ENCODE results near the gene RIPPLY3.

- TF ChIP-seq CTCF (IDR thresholded peaks at IDR 0.05) (no peak), POLR2A (IDR thresholded peaks at IDR 0.05) (no peak), POLR2AphosphoS5 (IDR thresholded peaks at IDR 0.05) (no peak)
These were observed 51.1 kb downstream of the RIPPLY3 start for GRCh38 chr21:37057614-37058013.

Measured in stomach (tissue), 4 donors.